GM18951 (cell line): ENCODE results near the gene ANKAR.

ENCODE experiments used
- POLR2A ChIP-seq: IDR thresholded peaks from 4 replicates; pipeline ENCODE4 v1.6.1; 2011; ENCODE audit warnings: mild to moderate bottlenecking; ENCODE audit not compliant: insufficient read length, insufficient read depth; ENCODE audit errors: extremely low read depth
- in situ Hi-C: fragments of 300-500 bp; cut with MboI; formaldehyde crosslinking; loops from one replicate; pipeline ENCODE4 v1.12.0; 2022; ENCODE audit warnings: low sequenced_read_pairs, mixed read lengths, inconsistent platforms; ENCODE audit not compliant: unreplicated experiment

Gene ANKAR

DNA sequence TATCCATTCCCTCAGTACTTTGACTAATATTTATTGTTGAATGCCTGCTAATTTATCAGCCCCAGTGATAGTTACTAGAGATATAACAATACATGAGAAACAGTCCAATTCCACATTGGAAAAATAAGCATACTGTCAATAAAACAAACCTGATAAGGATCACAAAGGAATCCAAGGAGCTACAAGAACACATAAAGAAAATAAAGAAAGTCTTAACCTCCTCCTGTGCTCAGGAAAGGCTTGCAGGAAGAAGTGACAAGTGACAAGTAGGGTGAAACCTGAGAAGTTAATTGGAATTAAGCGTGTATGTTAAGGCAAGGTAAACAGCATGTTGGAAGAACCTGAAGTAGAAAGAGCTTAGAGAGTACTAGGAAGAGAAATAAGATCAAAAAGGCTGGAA is 33.5 kb upstream of the ANKAR start:
- in situ Hi-C loops, result no loop called here
- no peak for TF ChIP-seq POLR2A

DNA sequence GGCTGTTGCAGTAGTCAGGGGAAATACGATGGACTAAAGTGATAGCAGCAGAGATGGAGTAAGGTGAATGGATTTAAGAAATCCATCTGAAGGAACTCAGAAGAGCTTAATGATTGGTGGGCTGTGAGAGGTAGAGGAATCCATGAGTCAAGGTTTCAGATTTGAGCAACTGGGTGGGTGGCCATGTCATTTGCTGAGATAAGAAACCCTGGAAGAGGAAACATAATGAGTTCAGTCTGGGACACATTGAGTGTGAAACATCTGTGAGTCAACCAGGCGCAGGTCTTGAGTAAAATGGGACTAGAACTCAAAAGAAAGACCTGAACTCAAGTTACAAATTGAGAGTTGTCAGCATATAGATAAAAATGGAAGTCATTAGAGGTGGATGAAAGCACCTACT is 32.9 kb upstream of the ANKAR start:
- no peak for TF ChIP-seq POLR2A
- in situ Hi-C loops, result no loop called here

- in situ Hi-C loops, result no loop called here
- no peak for TF ChIP-seq POLR2A
Observed at GRCh38 chr2:189646521-189646920, 27.9 kb upstream of the ANKAR start.

- in situ Hi-C loops, result no loop called here
Observed at GRCh38 chr2:189648846-189649509, 25.5 kb upstream of the ANKAR start.

GRCh38 chr2:189651284-189651683 is 23.2 kb upstream of the ANKAR start:
- in situ Hi-C loops, result loop anchor here (25.0 kb wide), 2 partner anchors 111 to 411 kb away; partner anchors contain the start of genes MSTN and OSGEPL1
- TF ChIP-seq POLR2A, result no peak

More at GRCh38 chr2:189648846-189649509, 25.5 kb upstream of the ANKAR start:
- no peak for TF ChIP-seq POLR2A

DNA sequence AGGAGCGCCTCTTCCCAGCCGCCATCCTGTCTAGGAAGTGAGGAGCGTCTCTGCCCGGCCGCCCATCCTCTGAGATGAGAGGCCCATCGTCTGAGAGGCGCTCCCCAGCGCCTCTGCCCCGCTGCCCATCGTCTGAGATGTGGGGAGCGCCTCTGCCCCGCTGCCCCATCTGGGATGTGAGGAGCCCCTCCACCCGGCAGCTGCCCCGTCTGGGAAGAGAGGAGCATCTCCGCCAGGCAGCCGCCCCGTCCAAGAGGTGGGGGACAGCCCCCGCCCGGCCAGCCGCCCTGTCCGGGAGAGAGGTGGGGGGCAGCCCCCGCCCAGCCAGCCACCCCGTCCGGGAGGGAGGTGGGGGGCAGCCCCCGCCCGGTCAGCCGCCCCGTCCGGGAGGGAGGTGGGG is 21.0 kb upstream of the ANKAR start:
- in situ Hi-C loops, result loop anchor here (25.0 kb wide), 2 partner anchors 109 to 409 kb away; partner anchors contain the start of genes MSTN and OSGEPL1

GRCh38 chr2:189654641-189655040 is 19.8 kb upstream of the ANKAR start:
- TF ChIP-seq POLR2A, result no peak
- in situ Hi-C loops, result loop anchor here (25.0 kb wide), 2 partner anchors 108 to 408 kb away; partner anchors contain the start of genes MSTN and OSGEPL1

DNA sequence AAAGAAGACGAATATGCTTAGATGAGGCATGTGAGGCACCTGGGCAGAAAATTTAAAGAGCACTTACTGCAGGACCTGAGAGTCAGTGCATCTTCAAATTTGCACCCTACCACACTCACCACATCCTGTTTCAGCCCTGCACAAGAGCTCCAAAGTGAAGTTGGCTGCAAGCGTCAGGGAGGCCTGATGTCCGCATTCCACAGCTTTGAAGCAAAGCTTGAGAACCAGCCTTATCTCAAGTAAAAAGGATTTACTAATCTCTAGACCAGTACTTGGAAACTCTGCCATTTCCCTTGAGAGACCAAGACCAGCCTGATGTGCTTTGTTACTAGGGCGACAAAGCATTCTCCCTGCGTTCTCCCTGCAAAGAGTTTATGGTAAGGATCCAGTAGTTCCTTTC is 16.6 kb upstream of the ANKAR start:
- no peak for TF ChIP-seq POLR2A
- in situ Hi-C loops, result loop anchor here (25.0 kb wide), 2 partner anchors 104 to 404 kb away; partner anchors contain the start of genes MSTN and OSGEPL1

- TF ChIP-seq POLR2A, result no peak
- in situ Hi-C loops, result loop anchor here (25.0 kb wide), 2 partner anchors 104 to 404 kb away; partner anchors contain the start of genes MSTN and OSGEPL1
Observed at GRCh38 chr2:189658306-189659212, 15.9 kb upstream of the ANKAR start.

GRCh38 chr2:189659734-189660133 is 14.7 kb upstream of the ANKAR start:
- in situ Hi-C loops, result loop anchor here (25.0 kb wide), 2 partner anchors 103 to 403 kb away; partner anchors contain the start of genes MSTN and OSGEPL1
- no peak for TF ChIP-seq POLR2A

- in situ Hi-C loops, result loop anchor here (25.0 kb wide), 2 partner anchors 102 to 402 kb away; partner anchors contain the start of genes MSTN and OSGEPL1
- no peak for TF ChIP-seq POLR2A
Observed at GRCh38 chr2:189660803-189661147, 13.7 kb upstream of the ANKAR start.

- in situ Hi-C loops, result loop anchor here (25.0 kb wide), 2 partner anchors 101 to 401 kb away; partner anchors contain the start of genes MSTN and OSGEPL1
- peak; percentile 95 for TF ChIP-seq POLR2A
Observed at GRCh38 chr2:189661148-189661956, 13.1 kb upstream of the ANKAR start, which contains the start of gene ASNSD1. ASNSD1 (plus strand) TSS chr2:189661459; CDS start chr2:189666133, 4,674 bp downstream.

DNA sequence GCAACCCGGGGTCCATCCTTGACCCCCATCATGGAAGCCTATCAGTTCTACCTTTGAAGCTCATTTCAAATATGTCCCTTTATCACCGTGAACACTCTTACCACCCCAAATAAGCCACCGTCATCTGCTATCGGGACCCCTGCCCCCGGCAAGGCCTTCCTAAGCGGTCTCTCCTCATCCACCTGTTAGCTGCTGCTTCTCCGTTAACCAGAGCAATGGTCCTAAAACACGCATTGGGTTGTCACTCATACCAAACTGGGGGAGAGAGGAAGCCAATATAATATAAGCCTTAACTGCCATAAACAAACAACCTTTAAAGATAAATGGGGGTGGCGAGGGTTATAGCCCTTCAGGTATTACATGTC is 12.5 kb upstream of the ANKAR start:
- in situ Hi-C loops, result loop anchor here (25.0 kb wide), 2 partner anchors 100 to 400 kb away; partner anchors contain the start of genes MSTN and OSGEPL1

More for the DNA sequence above, 12.5 kb upstream of the ANKAR start:
- no peak for TF ChIP-seq POLR2A
